ENCODE data around the gene EDARADD. TPM values are rescaled to one million over a fixed set of nuclear protein-coding genes. Genes with fewer than 3 reads are reported as not detected.
A peak's percentile ranks its signal among the peaks of the same experiment; 100 is the strongest.
"Not testable (repeated sequence)": the region's sequence is repeated elsewhere in the genome, so short reads cannot be mapped to it uniquely, and the experiment has no call there.

Gene EDARADD
- total RNA-seq, 1 donor from 2014 or later: 0.59 TPM

DNA sequence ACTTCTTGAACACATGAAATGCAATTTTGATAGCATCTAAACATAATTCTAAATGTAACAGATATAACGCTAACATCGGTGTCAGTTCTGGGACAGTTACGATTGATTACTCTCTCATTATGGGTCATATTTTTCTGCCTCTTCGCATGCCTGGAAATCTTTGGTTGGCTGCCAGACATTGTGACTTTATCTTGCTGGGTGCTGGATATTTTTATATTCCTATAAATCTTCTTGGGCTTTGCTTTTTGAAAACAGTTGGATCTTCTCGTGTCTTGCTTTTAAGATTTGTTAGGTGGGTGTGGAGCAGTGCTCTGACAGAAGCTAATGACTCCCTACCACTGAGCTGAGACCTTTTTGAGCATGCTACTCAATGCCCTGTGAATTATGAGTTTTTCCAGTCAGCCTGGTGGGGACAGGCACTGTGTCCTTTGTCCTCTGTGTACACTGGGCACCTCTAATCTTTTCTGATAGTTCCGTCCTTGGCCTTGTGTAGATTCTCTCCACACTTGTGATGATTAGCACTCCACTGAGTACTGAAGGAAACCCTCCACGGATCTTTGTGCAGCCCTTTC lies 28.0 kb upstream of the EDARADD start:
- H3K4me3 Mint-ChIP-seq (ENCODE audit: unreplicated experiment): no peak overlapping the region
- H3K36me3 Mint-ChIP-seq (ENCODE audit: unreplicated experiment): no peaks in the 10 kb centered on the region
- no peak for DNase-seq (ENCODE audit: extremely low spot score, unreplicated experiment)
- peaks cover 4% of the 10 kb centered on the region for H3K27me3 Mint-ChIP-seq (ENCODE audit: unreplicated experiment)
- no peak overlapping the region for H3K27ac Mint-ChIP-seq (ENCODE audit: unreplicated experiment)
- TF ChIP-seq CTCF (IDR thresholded peaks at IDR 0.05): no peak
- no peaks in the 10 kb centered on the region for H3K9me3 Mint-ChIP-seq (ENCODE audit: unreplicated experiment)
- no peaks in the 10 kb centered on the region for H3K4me1 Mint-ChIP-seq (ENCODE audit: unreplicated experiment)

DNA sequence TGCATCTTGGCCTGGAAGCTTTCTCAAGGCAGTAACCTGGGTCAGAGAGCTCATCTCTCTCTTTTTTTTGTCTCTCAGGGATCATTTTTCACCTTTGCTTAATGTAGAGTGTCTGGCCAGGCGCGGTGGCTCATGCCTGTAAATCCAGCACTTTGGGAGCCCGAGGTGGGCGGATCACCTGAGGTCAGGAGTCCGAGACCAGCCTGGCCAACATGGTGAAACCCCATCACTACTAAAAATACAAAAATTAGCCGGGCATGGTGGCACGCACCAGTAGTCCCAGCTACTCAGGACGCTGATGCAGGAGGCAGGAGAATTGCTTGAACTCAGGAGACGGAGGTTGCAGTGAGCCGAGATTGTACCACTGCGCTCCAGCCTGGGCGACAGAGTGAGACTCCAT lies 27.4 kb upstream of the EDARADD start:
- not testable (repeated sequence) for H3K9me3 Mint-ChIP-seq (ENCODE audit: unreplicated experiment); H3K27me3 Mint-ChIP-seq (ENCODE audit: unreplicated experiment); H3K36me3 Mint-ChIP-seq (ENCODE audit: unreplicated experiment); H3K4me1 Mint-ChIP-seq (ENCODE audit: unreplicated experiment); H3K4me3 Mint-ChIP-seq (ENCODE audit: unreplicated experiment); DNase-seq (ENCODE audit: extremely low spot score, unreplicated experiment); H3K27ac Mint-ChIP-seq (ENCODE audit: unreplicated experiment)

DNA sequence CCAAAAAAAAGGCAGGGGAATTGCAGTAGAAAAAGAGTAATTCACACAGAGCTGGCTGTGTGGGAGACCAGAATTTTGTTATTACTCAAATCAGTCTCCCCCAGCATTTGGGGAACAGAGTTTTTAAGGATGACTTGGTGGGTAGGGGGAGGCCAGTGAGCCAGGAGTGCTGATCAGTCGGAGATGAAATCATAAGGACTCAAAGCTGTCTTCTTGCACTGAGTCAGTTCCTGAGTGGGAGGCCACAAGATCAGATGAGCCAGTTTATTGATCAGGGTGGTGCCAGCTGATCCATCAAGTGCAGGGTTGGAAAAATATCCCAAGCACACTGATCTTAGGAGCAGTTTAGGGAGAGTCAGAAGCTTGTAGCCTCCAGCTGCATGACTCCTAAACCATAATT lies 23.7 kb upstream of the EDARADD start:
- Mint-ChIP-seq H3K27ac (ENCODE audit: unreplicated experiment) (no peak overlapping the region), H3K36me3 (ENCODE audit: unreplicated experiment) (no peaks in the 10 kb centered on the region), H3K4me3 (ENCODE audit: unreplicated experiment) (no peak overlapping the region), H3K4me1 (ENCODE audit: unreplicated experiment) (no peaks in the 10 kb centered on the region), H3K9me3 (ENCODE audit: unreplicated experiment) (no peaks in the 10 kb centered on the region), H3K27me3 (ENCODE audit: unreplicated experiment) (peaks cover 14% of the 10 kb centered on the region)
- no peak for TF ChIP-seq CTCF (IDR thresholded peaks at IDR 0.05)
- DNase-seq (ENCODE audit: extremely low spot score, unreplicated experiment): peak; percentile 25

DNA sequence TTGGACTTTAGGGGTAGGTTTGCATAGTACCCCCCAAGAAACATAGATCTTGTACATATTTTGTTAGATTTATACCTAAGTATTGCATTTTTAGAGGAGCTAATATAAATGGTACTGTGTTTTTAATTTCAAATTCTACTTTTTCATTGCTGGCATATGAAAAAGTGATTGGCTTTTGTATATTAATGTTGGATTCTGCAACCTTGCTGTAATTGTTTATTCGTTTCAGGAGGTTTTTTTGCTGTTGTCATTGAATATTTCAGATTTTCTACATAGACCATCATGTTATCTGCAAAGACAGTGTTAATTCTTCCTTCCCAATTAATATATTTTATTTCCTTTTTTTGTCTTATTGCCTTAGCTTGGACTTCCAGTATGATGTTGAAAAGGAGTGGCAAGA lies 23.0 kb upstream of the EDARADD start:
- TF ChIP-seq CTCF (IDR thresholded peaks at IDR 0.05): no peak
- H3K4me3 Mint-ChIP-seq (ENCODE audit: unreplicated experiment): no peak overlapping the region
- H3K36me3 Mint-ChIP-seq (ENCODE audit: unreplicated experiment): no peaks in the 10 kb centered on the region
- DNase-seq (ENCODE audit: extremely low spot score, unreplicated experiment): no peak
- H3K27ac Mint-ChIP-seq (ENCODE audit: unreplicated experiment): no peak overlapping the region
- peaks cover 10% of the 10 kb centered on the region for H3K27me3 Mint-ChIP-seq (ENCODE audit: unreplicated experiment)
- no peaks in the 10 kb centered on the region for H3K9me3 Mint-ChIP-seq (ENCODE audit: unreplicated experiment)
- no peaks in the 10 kb centered on the region for H3K4me1 Mint-ChIP-seq (ENCODE audit: unreplicated experiment)

GRCh38 chr1:236377832-236378535 lies 16.1 kb upstream of the EDARADD start:
- Mint-ChIP-seq H3K9me3 (ENCODE audit: unreplicated experiment) (peaks cover 5% of the 10 kb centered on the region), H3K4me3 (ENCODE audit: unreplicated experiment) (no peak overlapping the region), H3K27me3 (ENCODE audit: unreplicated experiment) (peaks cover 10% of the 10 kb centered on the region), H3K27ac (ENCODE audit: unreplicated experiment) (no peak overlapping the region), H3K36me3 (ENCODE audit: unreplicated experiment) (no peaks in the 10 kb centered on the region), H3K4me1 (ENCODE audit: unreplicated experiment) (no peaks in the 10 kb centered on the region)
- peak; percentile 7 for DNase-seq (ENCODE audit: extremely low spot score, unreplicated experiment)
- no peak for TF ChIP-seq CTCF (IDR thresholded peaks at IDR 0.05)

Data from osteocyte (in vitro differentiated cells).